OCI-LY7 (cell line): Measurements from ENCODE around the gene PIBF1. TPM values are rescaled to one million over a fixed set of nuclear protein-coding genes. Genes with fewer than 3 reads are reported as not detected.

Source experiments
- BruUV-seq: library from RNA; stranded (reverse); fragments of 400-500 nt; replicated peaks from 2 replicates; lab custom pipeline; 2021; lab: Mats Ljungman, UMichigan
- CTCF ChIA-PET: fragments of 300-600 bp; sonication (Branson Sonifier 250); formaldehyde crosslinking; loops from one replicate; lab custom pipeline; 2022; ENCODE audit warnings: antibody characterized with exemption; ENCODE audit not compliant: unreplicated experiment; lab: Charles Lee
- POLR2A ChIA-PET: fragments of 300-600 bp; sonication (Branson Sonifier 250); formaldehyde crosslinking; loops from one replicate; lab custom pipeline; 2022; ENCODE audit warnings: antibody characterized with exemption; lab: Charles Lee
- DNase-seq: peaks from one replicate; pipeline ENCODE4 v3.0.0-alpha.2; 2015; ENCODE audit warnings: low spot score
- H2AFZ ChIP-seq: fragments of 200-600 bp; sonication (generic), shearing (Covaris generic); 2 replicates; pipeline ENCODE4 v1.6.1; 2014; ENCODE audit warnings: mild to moderate bottlenecking, antibody characterized with exemption, low read length, moderate library complexity
- H3K27ac ChIP-seq: fragments of 200-600 bp; sonication (generic); 2 replicates; pipeline ENCODE4 v1.5.1; 2014; ENCODE audit warnings: mixed run types, low read depth, mild to moderate bottlenecking, moderate library complexity, low read length, inconsistent platforms; ENCODE audit not compliant: poor library complexity, severe bottlenecking
- H3K36me3 ChIP-seq: fragments of 200-600 bp; sonication (generic); 2 replicates; pipeline ENCODE4 v1.6.1; 2014; ENCODE audit warnings: mild to moderate bottlenecking, antibody characterized with exemption, low read length, moderate library complexity, mixed read lengths; ENCODE audit not compliant: insufficient read depth
- H3K4me1 ChIP-seq: fragments of 200-600 bp; sonication (generic); 2 replicates; pipeline ENCODE4 v1.5.1; 2014; ENCODE audit warnings: mild to moderate bottlenecking, low read length; ENCODE audit not compliant: insufficient read depth, poor library complexity, severe bottlenecking
- H3K4me2 ChIP-seq: fragments of 200-600 bp; sonication (generic); 2 replicates; pipeline ENCODE4 v1.6.1; 2014; ENCODE audit warnings: mild to moderate bottlenecking, low read length
- H3K4me3 ChIP-seq: fragments of 200-600 bp; sonication (generic); 2 replicates; pipeline ENCODE4 v1.5.1; 2014; ENCODE audit warnings: mild to moderate bottlenecking, low read depth, low read length; ENCODE audit not compliant: poor library complexity, severe bottlenecking
- H3K79me2 ChIP-seq: fragments of 200-600 bp; sonication (generic); 2 replicates; pipeline ENCODE4 v1.6.1; 2016; ENCODE audit warnings: low read depth, mild to moderate bottlenecking, low read length, moderate library complexity, mixed read lengths; ENCODE audit not compliant: insufficient read depth
- H3K9me2 ChIP-seq: fragments of 200-600 bp; sonication (generic); 2 replicates; pipeline ENCODE4 v1.6.1; 2016; ENCODE audit warnings: mild to moderate bottlenecking, low read length, mixed read lengths; ENCODE audit not compliant: insufficient read depth
- H3K9me3 ChIP-seq: fragments of 200-600 bp; sonication (generic); 2 replicates; pipeline ENCODE4 v1.6.1; 2014; ENCODE audit warnings: mild to moderate bottlenecking, mixed run types, low read length, mixed read lengths
- H4K20me1 ChIP-seq: fragments of 200-600 bp; sonication (generic); 2 replicates; pipeline ENCODE4 v1.6.1; 2014; ENCODE audit warnings: mild to moderate bottlenecking, antibody characterized with exemption, low read length, moderate library complexity, mixed read lengths; ENCODE audit not compliant: insufficient read depth
- EZH2phosphoT487 ChIP-seq: fragments of 200-600 bp; sonication (generic); IDR thresholded peaks from 2 replicates; pipeline ENCODE4 v1.6.1; 2018; ENCODE audit warnings: low read depth, borderline replicate concordance, mild to moderate bottlenecking, mixed run types, antibody characterized with exemption, low read length, moderate library complexity, mixed read lengths
- intact Hi-C: fragments of 100-400 bp; cut with micrococcal nuclease; formaldehyde crosslinking; loops from one replicate; pipeline ENCODE4 v1.10.0; 2022; ENCODE audit not compliant: unreplicated experiment
- total RNA-seq, 2 experiments: library from RNA; depleted of rRNA in 1 of 2; stranded (reverse); fragments of >200 nt in 1 of 2; shearing (Covaris generic) in 1 of 2; gene quantifications; 2 replicates each; pipeline ENCODE4 v1.2.3, GENCODE V29; 2014 to 2022
- TF ChIP-seq, protein P1 (sequence below): fragments of 200-600 bp; sonication (generic); conservative IDR thresholded peaks from 2 replicates; pipeline ENCODE4 v1.5.1; 2014; ENCODE audit warnings: mild to moderate bottlenecking, antibody characterized with exemption, low read length, moderate library complexity, mixed read lengths

Gene PIBF1
- total RNA-seq, 2 experiments from 2014 or later, result 23.2 to 33.7 TPM

DNA sequence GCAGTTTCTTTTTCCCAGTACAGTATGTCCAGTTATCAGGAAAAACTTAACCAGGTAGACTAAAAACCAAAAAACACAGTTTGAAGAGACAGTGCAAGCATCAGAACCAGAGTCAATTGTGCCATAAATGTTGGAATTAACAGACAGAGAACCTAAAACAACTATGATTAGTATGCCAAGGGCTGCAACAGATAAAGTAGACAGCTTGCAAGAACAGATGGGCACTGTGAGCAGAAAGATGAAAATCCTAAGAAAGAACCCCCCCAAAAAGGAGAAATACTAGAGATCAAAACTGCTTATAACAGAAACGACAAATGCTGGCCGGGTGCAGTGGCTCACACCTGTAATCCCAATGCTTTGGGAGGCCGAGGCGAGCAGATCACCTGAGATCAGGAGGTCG lies 229.8 kb downstream of the PIBF1 start:
- Histone ChIP-seq H3K9me2 (no peaks in the 10 kb centered on the region), H2AFZ (no peak overlapping the region), H3K4me1 (no peaks in the 10 kb centered on the region), H3K9me3 (no peaks in the 10 kb centered on the region), H3K4me2 (no peak overlapping the region), H3K79me2 (no peaks in the 10 kb centered on the region), H3K36me3 (peaks cover 16% of the 10 kb centered on the region), H3K4me3 (no peak overlapping the region), H4K20me1 (no peaks in the 10 kb centered on the region), H3K27ac (no peak overlapping the region)
- intact Hi-C loops, result no loop called here
- ChIA-PET CTCF (no interaction called here), POLR2A (interaction anchor here (0.5 kb wide), 1 partner anchor 233 kb away, joined by 4 read pairs; no protein-coding TSS in a partner anchor)
- BruUV-seq, result no TSS peak
- no peak for DNase-seq
- TF ChIP-seq, protein P1, sequence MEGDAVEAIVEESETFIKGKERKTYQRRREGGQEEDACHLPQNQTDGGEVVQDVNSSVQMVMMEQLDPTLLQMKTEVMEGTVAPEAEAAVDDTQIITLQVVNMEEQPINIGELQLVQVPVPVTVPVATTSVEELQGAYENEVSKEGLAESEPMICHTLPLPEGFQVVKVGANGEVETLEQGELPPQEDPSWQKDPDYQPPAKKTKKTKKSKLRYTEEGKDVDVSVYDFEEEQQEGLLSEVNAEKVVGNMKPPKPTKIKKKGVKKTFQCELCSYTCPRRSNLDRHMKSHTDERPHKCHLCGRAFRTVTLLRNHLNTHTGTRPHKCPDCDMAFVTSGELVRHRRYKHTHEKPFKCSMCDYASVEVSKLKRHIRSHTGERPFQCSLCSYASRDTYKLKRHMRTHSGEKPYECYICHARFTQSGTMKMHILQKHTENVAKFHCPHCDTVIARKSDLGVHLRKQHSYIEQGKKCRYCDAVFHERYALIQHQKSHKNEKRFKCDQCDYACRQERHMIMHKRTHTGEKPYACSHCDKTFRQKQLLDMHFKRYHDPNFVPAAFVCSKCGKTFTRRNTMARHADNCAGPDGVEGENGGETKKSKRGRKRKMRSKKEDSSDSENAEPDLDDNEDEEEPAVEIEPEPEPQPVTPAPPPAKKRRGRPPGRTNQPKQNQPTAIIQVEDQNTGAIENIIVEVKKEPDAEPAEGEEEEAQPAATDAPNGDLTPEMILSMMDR, result no peak
- TF ChIP-seq EZH2phosphoT487, result no peak

DNA sequence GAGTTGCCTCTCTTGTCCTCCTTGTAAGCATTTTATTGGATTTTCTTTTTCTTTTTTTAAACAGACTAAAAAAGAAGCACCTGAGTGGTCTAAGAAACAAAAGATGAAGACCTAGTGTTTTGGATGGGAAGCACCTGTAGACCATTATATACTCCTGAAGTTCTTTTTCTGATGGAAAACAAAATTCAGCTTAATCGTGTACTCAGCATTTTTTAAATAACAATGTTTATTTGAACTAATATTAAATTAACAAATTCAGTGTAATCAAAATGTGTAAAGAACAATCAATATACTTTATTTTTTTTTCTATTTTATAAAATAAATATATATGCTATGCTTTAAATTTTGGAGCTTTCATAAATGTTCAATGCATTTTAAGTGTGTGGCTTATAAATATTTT lies 233.9 kb downstream of the PIBF1 start:
- BruUV-seq, result no TSS peak
- Histone ChIP-seq H3K9me2 (no peaks in the 10 kb centered on the region), H3K4me3 (no peak overlapping the region), H3K36me3 (peaks cover 8% of the 10 kb centered on the region), H4K20me1 (no peaks in the 10 kb centered on the region), H3K4me2 (no peak overlapping the region), H3K4me1 (no peaks in the 10 kb centered on the region), H2AFZ (no peak overlapping the region), H3K27ac (no peak overlapping the region), H3K79me2 (no peaks in the 10 kb centered on the region), H3K9me3 (no peaks in the 10 kb centered on the region)
- DNase-seq, result no peak
- POLR2A ChIA-PET, result no interaction called here
- CTCF ChIA-PET, result no interaction called here
- no peak for TF ChIP-seq EZH2phosphoT487
- TF ChIP-seq, protein P1, result no peak
- intact Hi-C loops, result no loop called here

GRCh38 chr13:73018336-73018735 lies 236.4 kb downstream of the PIBF1 start:
- ChIA-PET CTCF (no interaction called here), POLR2A (interaction anchor here (0.6 to 1.0 kb wide), 2 partner anchors 87 to 1416 kb away, joined by 3 to 4 read pairs; no protein-coding TSS in a partner anchor)
- TF ChIP-seq, protein P1, result no peak
- TF ChIP-seq EZH2phosphoT487, result no peak
- Histone ChIP-seq H3K4me3 (no peak overlapping the region), H3K79me2 (no peaks in the 10 kb centered on the region), H3K9me2 (no peaks in the 10 kb centered on the region), H3K9me3 (no peaks in the 10 kb centered on the region), H3K27ac (no peak overlapping the region), H3K4me2 (no peak overlapping the region), H2AFZ (no peak overlapping the region), H4K20me1 (no peaks in the 10 kb centered on the region), H3K36me3 (peaks cover 4% of the 10 kb centered on the region), H3K4me1 (no peaks in the 10 kb centered on the region)
- intact Hi-C loops, result no loop called here
- no peak for DNase-seq
- BruUV-seq, result no TSS peak
